ENCODE results near the gene DRGX.

The DRGX gene

GRCh38 chr10:49324711-49325110 lies 71.2 kb downstream of the DRGX start:
- H3K9ac ChIP-seq (ENCODE audit: low read length), result no peak overlapping the region
- no peaks in the 10 kb centered on the region for H3K4me1 ChIP-seq (ENCODE audit: control insufficient read depth, insufficient read depth, low read length)
- peaks cover 3% of the 10 kb centered on the region for H3K27me3 ChIP-seq (ENCODE audit: control insufficient read depth, insufficient read depth, low read length)
- no peak overlapping the region for H3K27ac ChIP-seq (ENCODE audit: low read depth, low read length)
- H3K4me3 ChIP-seq (ENCODE audit: low read length), result no peak overlapping the region
- H3K36me3 ChIP-seq (ENCODE audit: control insufficient read depth, insufficient read depth, low read length), result no peaks in the 10 kb centered on the region

GRCh38 chr10:49323896-49324270 lies 72.0 kb downstream of the DRGX start:
- Histone ChIP-seq H3K9ac (ENCODE audit: low read length) (no peak overlapping the region), H3K36me3 (ENCODE audit: control insufficient read depth, insufficient read depth, low read length) (no peaks in the 10 kb centered on the region), H3K27ac (ENCODE audit: low read depth, low read length) (no peak overlapping the region), H3K4me3 (ENCODE audit: low read length) (no peak overlapping the region), H3K27me3 (ENCODE audit: control insufficient read depth, insufficient read depth, low read length) (no peaks in the 10 kb centered on the region), H3K4me1 (ENCODE audit: control insufficient read depth, insufficient read depth, low read length) (no peaks in the 10 kb centered on the region)

DNA sequence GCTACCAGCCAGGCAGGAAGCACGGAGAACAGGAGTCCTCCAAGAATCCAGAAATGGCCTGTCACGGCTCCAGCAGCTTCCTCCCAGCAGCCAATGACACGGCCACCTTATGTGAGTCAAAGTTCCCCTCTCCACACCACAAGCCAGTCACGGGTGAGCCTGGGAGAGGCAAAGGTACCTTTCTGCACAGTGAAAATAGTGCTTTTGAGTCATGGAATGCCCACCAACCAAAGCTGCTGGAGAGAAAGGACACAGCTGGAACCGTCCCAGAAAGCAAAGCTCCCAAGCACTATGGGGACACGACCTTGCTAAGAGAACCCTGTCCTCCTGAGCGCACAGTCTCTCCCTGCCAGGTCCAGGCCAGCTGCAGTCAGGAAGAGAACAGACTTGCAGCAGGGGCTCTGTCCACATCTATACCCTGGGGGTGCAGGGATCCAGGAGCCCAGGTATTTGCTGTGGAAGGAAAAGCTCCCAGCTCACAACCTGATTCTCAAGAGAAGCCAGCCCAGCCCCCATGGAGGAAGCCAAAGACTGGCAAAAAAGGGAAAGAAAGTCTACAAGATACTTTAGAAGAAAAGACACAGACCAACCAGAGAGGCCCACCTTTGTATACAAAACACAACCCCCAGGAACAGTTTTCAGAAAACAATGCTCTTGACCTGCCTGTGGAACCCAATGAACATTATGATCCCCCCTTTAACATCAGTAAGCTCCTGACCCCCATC lies 72.6 kb downstream of the DRGX start:
- Histone ChIP-seq H3K9ac (ENCODE audit: low read length) (no peak overlapping the region), H3K4me3 (ENCODE audit: low read length) (no peak overlapping the region)

DNA sequence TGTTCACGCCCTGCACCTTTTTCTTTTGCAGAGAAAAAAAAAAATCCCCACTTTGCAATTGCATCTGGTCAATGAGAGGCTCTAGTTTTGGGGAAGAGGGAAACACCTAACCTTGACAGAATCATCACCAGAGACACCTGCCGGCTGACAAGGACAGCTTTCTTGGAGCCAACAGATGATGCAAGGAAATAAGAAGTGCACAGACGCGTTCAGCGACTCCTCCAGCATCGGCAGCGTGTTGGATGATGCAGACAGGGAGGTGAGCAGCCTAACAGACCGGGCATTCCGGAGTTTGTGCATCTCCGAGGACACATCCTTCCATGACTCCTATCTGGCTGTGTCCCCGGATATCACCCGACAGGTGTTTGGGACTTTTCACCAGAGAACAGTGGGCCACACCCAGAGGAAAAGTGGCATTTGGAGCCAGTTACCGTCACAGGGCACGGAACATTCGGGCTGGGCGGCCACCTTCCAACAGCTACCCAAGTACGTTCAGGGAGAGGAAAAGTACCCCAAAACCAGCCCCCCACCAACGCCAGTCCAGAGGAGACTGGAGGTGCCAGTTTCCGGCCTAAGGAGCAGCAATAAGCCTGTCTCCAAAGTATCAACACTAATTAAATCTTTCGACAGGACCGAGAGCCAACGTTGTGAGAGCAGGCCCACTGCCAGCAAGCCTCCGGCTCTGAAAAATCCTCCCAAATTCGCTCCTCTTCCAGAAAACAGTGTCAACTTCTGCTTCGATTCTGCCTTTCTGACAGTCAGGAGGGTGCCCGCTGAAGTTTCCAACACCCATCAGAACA lies 73.3 kb downstream of the DRGX start:
- no peaks in the 10 kb centered on the region for H3K27me3 ChIP-seq (ENCODE audit: control insufficient read depth, insufficient read depth, low read length)
- H3K9ac ChIP-seq (ENCODE audit: low read length), result no peak overlapping the region
- no peak overlapping the region for H3K27ac ChIP-seq (ENCODE audit: low read depth, low read length)
- no peaks in the 10 kb centered on the region for H3K36me3 ChIP-seq (ENCODE audit: control insufficient read depth, insufficient read depth, low read length)
- no peak overlapping the region for H3K4me3 ChIP-seq (ENCODE audit: low read length)
- H3K4me1 ChIP-seq (ENCODE audit: control insufficient read depth, insufficient read depth, low read length), result no peaks in the 10 kb centered on the region

More for the DNA sequence above, 72.6 kb downstream of the DRGX start:
- H3K36me3 ChIP-seq (ENCODE audit: control insufficient read depth, insufficient read depth, low read length), result no peaks in the 10 kb centered on the region
- H3K27me3 ChIP-seq (ENCODE audit: control insufficient read depth, insufficient read depth, low read length), result no peaks in the 10 kb centered on the region
- no peak overlapping the region for H3K27ac ChIP-seq (ENCODE audit: low read depth, low read length)
- H3K4me1 ChIP-seq (ENCODE audit: control insufficient read depth, insufficient read depth, low read length), result no peaks in the 10 kb centered on the region

DNA sequence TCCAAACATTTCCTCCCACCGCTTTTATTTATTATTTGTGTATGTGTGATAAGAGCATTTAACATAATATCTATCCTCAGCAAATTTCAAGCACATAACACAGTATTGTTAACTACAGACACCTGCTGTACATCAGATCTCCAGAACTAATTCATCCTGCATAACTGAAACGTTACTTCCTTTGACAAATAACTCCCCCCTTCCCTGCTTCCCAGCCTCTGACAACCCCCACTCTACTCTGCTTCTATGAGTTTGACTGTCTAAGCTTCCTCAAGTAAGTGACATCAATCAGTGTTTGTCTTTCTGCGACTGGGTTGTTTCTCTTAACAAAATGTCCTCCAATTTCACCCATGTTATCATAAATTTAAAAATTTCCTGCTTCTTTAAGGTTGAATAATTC lies 74.9 kb downstream of the DRGX start:
- no peak overlapping the region for H3K9ac ChIP-seq (ENCODE audit: low read length)
- H3K27me3 ChIP-seq (ENCODE audit: control insufficient read depth, insufficient read depth, low read length), result no peaks in the 10 kb centered on the region
- H3K36me3 ChIP-seq (ENCODE audit: control insufficient read depth, insufficient read depth, low read length), result no peaks in the 10 kb centered on the region
- H3K4me1 ChIP-seq (ENCODE audit: control insufficient read depth, insufficient read depth, low read length), result no peaks in the 10 kb centered on the region
- no peak overlapping the region for H3K27ac ChIP-seq (ENCODE audit: low read depth, low read length)
- no peak overlapping the region for H3K4me3 ChIP-seq (ENCODE audit: low read length)

DNA sequence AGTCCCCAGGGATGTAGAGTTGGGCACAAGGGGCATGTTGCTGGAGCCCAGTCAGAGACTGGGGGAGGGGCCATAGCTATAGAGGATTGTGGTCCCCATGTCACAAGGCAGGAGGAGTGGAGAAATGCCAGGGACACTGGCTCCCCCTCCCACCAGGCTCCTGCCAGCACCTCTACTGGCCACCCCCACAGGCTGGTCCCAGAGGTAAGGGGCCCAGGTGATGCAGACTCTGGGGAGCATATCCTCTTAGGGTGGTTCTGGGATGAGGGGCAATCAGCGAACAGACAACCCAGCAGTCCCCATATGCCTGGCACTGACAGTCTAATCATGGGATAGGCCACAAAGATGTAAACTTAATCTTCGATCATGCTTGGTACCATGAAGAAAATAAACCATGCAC lies 75.7 kb downstream of the DRGX start:
- H3K4me1 ChIP-seq (ENCODE audit: control insufficient read depth, insufficient read depth, low read length), result no peaks in the 10 kb centered on the region
- no peak overlapping the region for H3K9ac ChIP-seq (ENCODE audit: low read length)
- H3K4me3 ChIP-seq (ENCODE audit: low read length), result no peak overlapping the region
- H3K36me3 ChIP-seq (ENCODE audit: control insufficient read depth, insufficient read depth, low read length), result no peaks in the 10 kb centered on the region
- no peaks in the 10 kb centered on the region for H3K27me3 ChIP-seq (ENCODE audit: control insufficient read depth, insufficient read depth, low read length)
- H3K27ac ChIP-seq (ENCODE audit: low read depth, low read length), result no peak overlapping the region

GRCh38 chr10:49319206-49319605 lies 76.7 kb downstream of the DRGX start:
- Histone ChIP-seq H3K9ac (ENCODE audit: low read length) (no peak overlapping the region), H3K27ac (ENCODE audit: low read depth, low read length) (no peak overlapping the region), H3K4me3 (ENCODE audit: low read length) (no peak overlapping the region), H3K4me1 (ENCODE audit: control insufficient read depth, insufficient read depth, low read length) (no peaks in the 10 kb centered on the region), H3K27me3 (ENCODE audit: control insufficient read depth, insufficient read depth, low read length) (no peaks in the 10 kb centered on the region), H3K36me3 (ENCODE audit: control insufficient read depth, insufficient read depth, low read length) (no peaks in the 10 kb centered on the region)

- no peak overlapping the region for H3K9ac ChIP-seq (ENCODE audit: low read length)
- no peak overlapping the region for H3K4me3 ChIP-seq (ENCODE audit: low read length)
Measured at GRCh38 chr10:49318755-49319154, 77.1 kb downstream of the DRGX start.

GRCh38 chr10:49318028-49318427 lies 77.9 kb downstream of the DRGX start:
- Histone ChIP-seq H3K36me3 (ENCODE audit: control insufficient read depth, insufficient read depth, low read length) (no peaks in the 10 kb centered on the region), H3K27ac (ENCODE audit: low read depth, low read length) (no peak overlapping the region), H3K27me3 (ENCODE audit: control insufficient read depth, insufficient read depth, low read length) (no peaks in the 10 kb centered on the region), H3K9ac (ENCODE audit: low read length) (no peak overlapping the region), H3K4me3 (ENCODE audit: low read length) (no peak overlapping the region), H3K4me1 (ENCODE audit: control insufficient read depth, insufficient read depth, low read length) (no peaks in the 10 kb centered on the region)

More at GRCh38 chr10:49318755-49319154, 77.1 kb downstream of the DRGX start:
- H3K4me1 ChIP-seq (ENCODE audit: control insufficient read depth, insufficient read depth, low read length), result no peaks in the 10 kb centered on the region
- no peaks in the 10 kb centered on the region for H3K36me3 ChIP-seq (ENCODE audit: control insufficient read depth, insufficient read depth, low read length)
- no peak overlapping the region for H3K27ac ChIP-seq (ENCODE audit: low read depth, low read length)
- no peaks in the 10 kb centered on the region for H3K27me3 ChIP-seq (ENCODE audit: control insufficient read depth, insufficient read depth, low read length)

GRCh38 chr10:49314806-49315205 lies 81.1 kb downstream of the DRGX start:
- Histone ChIP-seq H3K27me3 (ENCODE audit: control insufficient read depth, insufficient read depth, low read length) (no peaks in the 10 kb centered on the region), H3K9ac (ENCODE audit: low read length) (no peak overlapping the region), H3K4me3 (ENCODE audit: low read length) (no peak overlapping the region), H3K27ac (ENCODE audit: low read depth, low read length) (no peak overlapping the region), H3K4me1 (ENCODE audit: control insufficient read depth, insufficient read depth, low read length) (no peaks in the 10 kb centered on the region), H3K36me3 (ENCODE audit: control insufficient read depth, insufficient read depth, low read length) (no peaks in the 10 kb centered on the region)

Data from rectal smooth muscle tissue (tissue), 1 donor.